Measurements from ENCODE around the gene ACVR1C.
"Not testable (repeated sequence)": the region's sequence is repeated elsewhere in the genome, so short reads cannot be mapped to it uniquely, and the experiment has no call there.

The ACVR1C gene

GRCh38 chr2:157592374-157592773 is 36.3 kb downstream of the ACVR1C start:
- no peaks in the 10 kb centered on the region for H3K4me1 ChIP-seq (ENCODE audit: control insufficient read depth in 1 of 2, insufficient read depth in 2 of 2, low read length in 2 of 2)
- no peak overlapping the region for H3K4me3 ChIP-seq (ENCODE audit: low read depth in 1 of 2, low read length in 2 of 2)
- no peak overlapping the region for H3K9ac ChIP-seq (ENCODE audit: low read depth in 1 of 2, low read length in 2 of 2)
- peaks cover 0 to 3% of the 10 kb centered on the region in 2 donors for H3K27me3 ChIP-seq (ENCODE audit: control insufficient read depth in 1 of 2, insufficient read depth in 2 of 2, low read length in 2 of 2)
- no peaks in the 10 kb centered on the region for H3K9me3 ChIP-seq (ENCODE audit: control insufficient read depth in 1 of 2, low read length in 2 of 2)
- H3K36me3 ChIP-seq (ENCODE audit: control insufficient read depth in 1 of 2, insufficient read depth in 2 of 2, low read length in 2 of 2) = no peaks in the 10 kb centered on the region
- no peak overlapping the region for H3K27ac ChIP-seq (ENCODE audit: low read depth, low read length)

- Histone ChIP-seq H3K4me1 (ENCODE audit: control insufficient read depth in 1 of 2, insufficient read depth in 2 of 2, low read length in 2 of 2) (no peaks in the 10 kb centered on the region), H3K27ac (ENCODE audit: low read depth, low read length) (no peak overlapping the region), H3K9me3 (ENCODE audit: control insufficient read depth in 1 of 2, low read length in 2 of 2) (no peaks in the 10 kb centered on the region), H3K4me3 (ENCODE audit: low read depth in 1 of 2, low read length in 2 of 2) (no peak overlapping the region), H3K36me3 (ENCODE audit: control insufficient read depth in 1 of 2, insufficient read depth in 2 of 2, low read length in 2 of 2) (no peaks in the 10 kb centered on the region), H3K27me3 (ENCODE audit: control insufficient read depth in 1 of 2, insufficient read depth in 2 of 2, low read length in 2 of 2) (no peaks in the 10 kb centered on the region), H3K9ac (ENCODE audit: low read depth in 1 of 2, low read length in 2 of 2) (no peak overlapping the region)
Observed at GRCh38 chr2:157587576-157587975, 41.1 kb downstream of the ACVR1C start.

GRCh38 chr2:157574165-157574564 is 54.5 kb downstream of the ACVR1C start:
- Histone ChIP-seq H3K27me3 (ENCODE audit: control insufficient read depth in 1 of 2, insufficient read depth in 2 of 2, low read length in 2 of 2) (no peaks in the 10 kb centered on the region), H3K4me1 (ENCODE audit: control insufficient read depth in 1 of 2, insufficient read depth in 2 of 2, low read length in 2 of 2) (no peaks in the 10 kb centered on the region), H3K4me3 (ENCODE audit: low read depth in 1 of 2, low read length in 2 of 2) (no peak overlapping the region), H3K9ac (ENCODE audit: low read depth in 1 of 2, low read length in 2 of 2) (no peak overlapping the region), H3K27ac (ENCODE audit: low read depth, low read length) (no peak overlapping the region), H3K36me3 (ENCODE audit: control insufficient read depth in 1 of 2, insufficient read depth in 2 of 2, low read length in 2 of 2) (no peaks in the 10 kb centered on the region), H3K9me3 (ENCODE audit: control insufficient read depth in 1 of 2, low read length in 2 of 2) (no peaks in the 10 kb centered on the region)

- H3K4me1 ChIP-seq (ENCODE audit: control insufficient read depth in 1 of 2, insufficient read depth in 2 of 2, low read length in 2 of 2) = no peaks in the 10 kb centered on the region
- H3K27ac ChIP-seq (ENCODE audit: low read depth, low read length) = no peak overlapping the region
- H3K9me3 ChIP-seq (ENCODE audit: control insufficient read depth in 1 of 2, low read length in 2 of 2) = no peaks in the 10 kb centered on the region
- no peak overlapping the region for H3K9ac ChIP-seq (ENCODE audit: low read depth in 1 of 2, low read length in 2 of 2)
- H3K27me3 ChIP-seq (ENCODE audit: control insufficient read depth in 1 of 2, insufficient read depth in 2 of 2, low read length in 2 of 2) = no peaks in the 10 kb centered on the region
- H3K4me3 ChIP-seq (ENCODE audit: low read depth in 1 of 2, low read length in 2 of 2) = no peak overlapping the region
- H3K36me3 ChIP-seq (ENCODE audit: control insufficient read depth in 1 of 2, insufficient read depth in 2 of 2, low read length in 2 of 2) = no peaks in the 10 kb centered on the region
Observed at GRCh38 chr2:157572725-157573124, 55.9 kb downstream of the ACVR1C start.

GRCh38 chr2:157566623-157567022 is 62.0 kb downstream of the ACVR1C start:
- not testable (repeated sequence) for H3K9me3 ChIP-seq (ENCODE audit: control insufficient read depth in 1 of 2, low read length in 2 of 2); H3K4me3 ChIP-seq (ENCODE audit: low read depth in 1 of 2, low read length in 2 of 2); H3K36me3 ChIP-seq (ENCODE audit: control insufficient read depth in 1 of 2, insufficient read depth in 2 of 2, low read length in 2 of 2); H3K4me1 ChIP-seq (ENCODE audit: control insufficient read depth in 1 of 2, insufficient read depth in 2 of 2, low read length in 2 of 2); H3K27ac ChIP-seq (ENCODE audit: low read depth, low read length); H3K27me3 ChIP-seq (ENCODE audit: control insufficient read depth in 1 of 2, insufficient read depth in 2 of 2, low read length in 2 of 2); H3K9ac ChIP-seq (ENCODE audit: low read depth in 1 of 2, low read length in 2 of 2)

GRCh38 chr2:157566113-157566512 is 62.6 kb downstream of the ACVR1C start:
- not testable (repeated sequence) for H3K27ac ChIP-seq (ENCODE audit: low read depth, low read length); H3K9ac ChIP-seq (ENCODE audit: low read depth in 1 of 2, low read length in 2 of 2); H3K4me3 ChIP-seq (ENCODE audit: low read depth in 1 of 2, low read length in 2 of 2); H3K27me3 ChIP-seq (ENCODE audit: control insufficient read depth in 1 of 2, insufficient read depth in 2 of 2, low read length in 2 of 2); H3K4me1 ChIP-seq (ENCODE audit: control insufficient read depth in 1 of 2, insufficient read depth in 2 of 2, low read length in 2 of 2); H3K36me3 ChIP-seq (ENCODE audit: control insufficient read depth in 1 of 2, insufficient read depth in 2 of 2, low read length in 2 of 2); H3K9me3 ChIP-seq (ENCODE audit: control insufficient read depth in 1 of 2, low read length in 2 of 2)

GRCh38 chr2:157565550-157565949 is 63.1 kb downstream of the ACVR1C start:
- Histone ChIP-seq H3K36me3 (ENCODE audit: control insufficient read depth in 1 of 2, insufficient read depth in 2 of 2, low read length in 2 of 2) (no peaks in the 10 kb centered on the region), H3K27ac (ENCODE audit: low read depth, low read length) (no peak overlapping the region), H3K27me3 (ENCODE audit: control insufficient read depth in 1 of 2, insufficient read depth in 2 of 2, low read length in 2 of 2) (no peaks in the 10 kb centered on the region), H3K4me3 (ENCODE audit: low read depth in 1 of 2, low read length in 2 of 2) (no peak overlapping the region), H3K9me3 (ENCODE audit: control insufficient read depth in 1 of 2, low read length in 2 of 2) (no peaks in the 10 kb centered on the region), H3K9ac (ENCODE audit: low read depth in 1 of 2, low read length in 2 of 2) (no peak overlapping the region), H3K4me1 (ENCODE audit: control insufficient read depth in 1 of 2, insufficient read depth in 2 of 2, low read length in 2 of 2) (no peaks in the 10 kb centered on the region)

- Histone ChIP-seq H3K9me3 (ENCODE audit: control insufficient read depth in 1 of 2, low read length in 2 of 2) (no peaks in the 10 kb centered on the region), H3K4me1 (ENCODE audit: control insufficient read depth in 1 of 2, insufficient read depth in 2 of 2, low read length in 2 of 2) (no peaks in the 10 kb centered on the region), H3K27ac (ENCODE audit: low read depth, low read length) (no peak overlapping the region), H3K36me3 (ENCODE audit: control insufficient read depth in 1 of 2, insufficient read depth in 2 of 2, low read length in 2 of 2) (no peaks in the 10 kb centered on the region), H3K4me3 (ENCODE audit: low read depth in 1 of 2, low read length in 2 of 2) (no peak overlapping the region), H3K27me3 (ENCODE audit: control insufficient read depth in 1 of 2, insufficient read depth in 2 of 2, low read length in 2 of 2) (no peaks in the 10 kb centered on the region), H3K9ac (ENCODE audit: low read depth in 1 of 2, low read length in 2 of 2) (no peak overlapping the region)
Observed at GRCh38 chr2:157559890-157560289, 68.8 kb downstream of the ACVR1C start.

GRCh38 chr2:157559461-157559860 is 69.2 kb downstream of the ACVR1C start:
- no peak overlapping the region for H3K9ac ChIP-seq (ENCODE audit: low read depth in 1 of 2, low read length in 2 of 2)
- H3K27ac ChIP-seq (ENCODE audit: low read depth, low read length) = no peak overlapping the region
- H3K9me3 ChIP-seq (ENCODE audit: control insufficient read depth in 1 of 2, low read length in 2 of 2) = no peaks in the 10 kb centered on the region
- H3K27me3 ChIP-seq (ENCODE audit: control insufficient read depth in 1 of 2, insufficient read depth in 2 of 2, low read length in 2 of 2) = no peaks in the 10 kb centered on the region
- no peaks in the 10 kb centered on the region for H3K4me1 ChIP-seq (ENCODE audit: control insufficient read depth in 1 of 2, insufficient read depth in 2 of 2, low read length in 2 of 2)
- no peaks in the 10 kb centered on the region for H3K36me3 ChIP-seq (ENCODE audit: control insufficient read depth in 1 of 2, insufficient read depth in 2 of 2, low read length in 2 of 2)
- no peak overlapping the region for H3K4me3 ChIP-seq (ENCODE audit: low read depth in 1 of 2, low read length in 2 of 2)

GRCh38 chr2:157559061-157559460 is 69.6 kb downstream of the ACVR1C start:
- Histone ChIP-seq H3K9ac (ENCODE audit: low read depth in 1 of 2, low read length in 2 of 2) (no peak overlapping the region), H3K9me3 (ENCODE audit: control insufficient read depth in 1 of 2, low read length in 2 of 2) (no peaks in the 10 kb centered on the region), H3K27me3 (ENCODE audit: control insufficient read depth in 1 of 2, insufficient read depth in 2 of 2, low read length in 2 of 2) (no peaks in the 10 kb centered on the region), H3K27ac (ENCODE audit: low read depth, low read length) (no peak overlapping the region), H3K4me1 (ENCODE audit: control insufficient read depth in 1 of 2, insufficient read depth in 2 of 2, low read length in 2 of 2) (no peaks in the 10 kb centered on the region), H3K4me3 (ENCODE audit: low read depth in 1 of 2, low read length in 2 of 2) (no peak overlapping the region), H3K36me3 (ENCODE audit: control insufficient read depth in 1 of 2, insufficient read depth in 2 of 2, low read length in 2 of 2) (no peaks in the 10 kb centered on the region)

GRCh38 chr2:157557770-157558169 is 70.9 kb downstream of the ACVR1C start:
- Histone ChIP-seq H3K9ac (ENCODE audit: low read depth in 1 of 2, low read length in 2 of 2) (no peak overlapping the region), H3K9me3 (ENCODE audit: control insufficient read depth in 1 of 2, low read length in 2 of 2) (no peaks in the 10 kb centered on the region), H3K36me3 (ENCODE audit: control insufficient read depth in 1 of 2, insufficient read depth in 2 of 2, low read length in 2 of 2) (no peaks in the 10 kb centered on the region), H3K27ac (ENCODE audit: low read depth, low read length) (no peak overlapping the region), H3K4me3 (ENCODE audit: low read depth in 1 of 2, low read length in 2 of 2) (no peak overlapping the region), H3K4me1 (ENCODE audit: control insufficient read depth in 1 of 2, insufficient read depth in 2 of 2, low read length in 2 of 2) (no peaks in the 10 kb centered on the region), H3K27me3 (ENCODE audit: control insufficient read depth in 1 of 2, insufficient read depth in 2 of 2, low read length in 2 of 2) (no peaks in the 10 kb centered on the region)
